Hematopoietic multipotent progenitor cell treated with erythropoietin and hydrocortisone succinate and interleukin-3 and kit ligand, for 6 days (in vitro differentiated cells): Measurements from ENCODE around the gene ASTN2.
A peak's percentile ranks its signal among the peaks of the same experiment; 100 is the strongest.
"Not testable (repeated sequence)": the region's sequence is repeated elsewhere in the genome, so short reads cannot be mapped to it uniquely, and the experiment has no call there.

Source experiments
- DNase-seq: peaks from one replicate; pipeline ENCODE4 v3.0.0-alpha.2; 2015

The ASTN2 gene

DNA sequence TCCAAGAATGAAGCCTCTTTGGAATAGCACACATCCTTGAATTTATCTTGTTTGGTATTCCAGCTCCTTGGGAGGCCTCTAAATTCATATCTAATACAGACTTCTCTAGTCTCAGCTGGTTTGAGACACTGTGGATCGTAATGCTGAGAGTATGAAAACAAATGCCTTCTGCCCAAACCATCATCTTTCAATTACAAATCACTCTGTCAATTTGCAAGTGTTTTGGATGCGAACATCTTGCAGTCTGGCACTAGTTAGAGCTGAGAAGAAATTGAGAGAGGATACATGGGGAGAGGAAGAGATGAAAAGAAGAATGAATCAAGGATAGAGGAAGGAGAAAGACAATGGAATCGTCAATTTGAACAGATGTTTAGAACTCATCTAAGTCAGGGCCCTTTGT, 342.6 kb downstream of the ASTN2 start:
- no peak for DNase-seq

- not testable (repeated sequence) for DNase-seq
These were observed 343.1 kb downstream of the ASTN2 start for GRCh38 chr9:117071673-117072207.

DNA sequence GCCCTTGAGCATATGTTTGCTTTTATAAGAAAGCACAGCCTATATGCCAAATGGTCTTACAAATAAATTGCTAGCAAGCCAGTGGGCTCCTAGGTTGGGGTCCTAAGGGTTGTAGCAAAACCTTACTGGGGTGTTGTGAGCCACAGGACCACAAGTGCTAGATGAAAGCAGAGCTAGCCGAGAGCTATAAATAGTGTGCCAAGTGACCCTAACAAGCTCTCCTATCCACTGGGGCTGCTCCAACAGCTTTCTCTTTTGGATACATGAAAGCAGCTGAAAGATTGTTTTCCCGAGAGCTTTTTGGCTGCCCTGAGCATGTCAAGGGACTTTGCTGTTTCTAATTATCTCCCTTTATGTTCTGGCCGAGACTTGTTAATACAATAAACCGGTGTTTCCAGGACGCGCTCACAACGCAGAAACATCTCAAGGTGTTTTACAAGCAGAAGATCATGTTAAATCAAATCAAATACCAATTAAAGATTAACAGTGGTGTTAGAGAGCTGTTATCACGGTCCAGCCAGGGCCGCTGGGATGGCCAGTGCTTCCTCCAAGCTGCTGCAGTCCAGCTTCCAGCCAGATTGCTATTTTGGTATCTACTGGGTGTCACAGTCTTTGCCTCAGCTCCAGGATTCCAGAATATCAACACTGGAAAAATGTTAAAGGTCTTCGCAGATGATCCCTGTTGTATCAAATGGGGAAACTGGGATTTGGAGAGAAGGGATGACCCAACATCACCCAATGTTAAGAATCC, 351.0 kb downstream of the ASTN2 start:
- DNase-seq, result no peak

- DNase-seq, result no peak
These were observed 353.9 kb downstream of the ASTN2 start for GRCh38 chr9:117060963-117061362.

GRCh38 chr9:117050007-117050406, 364.9 kb downstream of the ASTN2 start:
- DNase-seq, result no peak

- DNase-seq, result no peak
These were observed 368.1 kb downstream of the ASTN2 start for GRCh38 chr9:117046666-117047327.

GRCh38 chr9:117044241-117044640, 370.6 kb downstream of the ASTN2 start:
- DNase-seq, result no peak

DNA sequence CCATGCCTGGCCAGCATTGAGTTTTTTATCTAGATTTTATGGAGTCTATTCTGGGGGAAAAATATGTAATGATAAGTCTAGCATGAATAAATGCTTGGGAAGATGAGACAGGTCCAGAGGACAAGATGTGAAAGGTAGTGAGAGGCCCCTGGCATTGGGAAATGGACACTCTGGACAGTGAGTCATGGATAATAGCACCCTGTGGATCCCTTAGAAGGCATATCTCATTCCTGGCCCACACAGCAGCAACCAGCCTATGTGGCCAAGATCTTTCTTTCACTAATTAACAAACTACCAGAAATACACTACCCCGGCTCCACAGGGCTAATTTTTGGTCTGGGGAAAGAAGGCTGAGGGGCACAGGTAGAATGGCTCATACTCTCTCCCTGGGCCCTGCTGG, 371.7 kb downstream of the ASTN2 start:
- DNase-seq, result no peak

DNA sequence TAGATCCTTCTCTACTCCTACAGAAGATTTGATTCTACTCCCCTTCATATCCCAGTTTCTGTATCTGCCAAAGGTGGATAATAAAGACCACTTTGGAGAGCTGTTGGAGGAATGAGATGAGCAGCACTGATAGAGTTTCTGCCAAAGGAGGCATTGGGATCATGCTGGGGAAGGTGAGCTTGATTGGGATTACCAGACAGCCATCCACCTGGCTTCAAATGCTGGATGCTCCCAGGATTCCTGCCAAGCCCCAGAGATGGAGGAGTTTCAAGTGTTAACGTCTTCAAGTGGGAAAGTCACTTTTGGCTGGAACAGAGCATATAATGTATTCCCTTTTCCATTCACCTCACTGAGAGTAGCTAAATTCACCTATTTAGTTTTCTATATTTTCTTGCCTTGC, 379.3 kb downstream of the ASTN2 start:
- no peak for DNase-seq

DNA sequence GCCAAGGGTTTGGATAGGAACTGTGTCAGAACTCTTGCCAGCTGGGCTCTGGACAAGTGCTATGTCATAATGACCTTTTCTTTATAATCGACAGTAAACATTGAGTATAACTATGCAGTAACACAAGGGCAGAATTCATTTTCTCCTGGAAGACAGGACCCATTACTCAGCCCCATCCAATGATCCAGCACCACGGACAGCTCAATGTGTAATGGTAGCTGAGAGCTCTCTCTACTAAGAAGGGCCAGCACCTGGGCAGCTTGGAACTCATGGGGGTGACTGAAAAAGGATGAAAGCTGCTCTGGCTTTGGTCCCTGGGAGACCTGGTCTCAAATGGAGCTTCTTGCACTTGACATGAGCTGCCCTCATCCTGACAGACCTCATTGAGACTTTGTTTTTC, 380.0 kb downstream of the ASTN2 start:
- peak; percentile 43 for DNase-seq

DNA sequence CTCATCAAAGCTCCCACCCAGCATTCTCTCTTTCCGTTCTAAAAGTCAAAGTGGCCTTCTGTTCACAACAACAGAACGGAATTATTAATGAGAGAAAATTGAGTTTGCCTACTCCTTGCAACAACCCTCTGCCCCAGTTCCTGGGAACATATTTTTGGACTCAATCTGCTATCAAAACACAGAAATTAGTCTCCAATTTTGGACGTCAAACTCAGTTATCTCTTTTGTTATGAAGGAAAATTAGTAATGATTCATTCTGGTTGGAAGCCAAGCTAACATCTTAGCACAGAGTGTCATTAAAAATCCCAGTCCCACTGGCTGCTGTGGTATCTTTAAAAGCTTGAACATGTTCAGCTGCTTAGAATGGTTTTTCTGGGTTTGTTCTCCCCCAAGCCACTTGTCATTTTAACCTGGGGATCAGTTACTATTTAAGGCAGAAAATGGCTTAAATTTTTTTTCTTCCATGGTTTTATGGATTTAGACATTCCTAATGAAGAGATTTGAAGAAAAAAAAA, 384.5 kb downstream of the ASTN2 start:
- DNase-seq, result no peak

- no peak for DNase-seq
These were observed 385.5 kb downstream of the ASTN2 start for GRCh38 chr9:117029341-117029740.

DNA sequence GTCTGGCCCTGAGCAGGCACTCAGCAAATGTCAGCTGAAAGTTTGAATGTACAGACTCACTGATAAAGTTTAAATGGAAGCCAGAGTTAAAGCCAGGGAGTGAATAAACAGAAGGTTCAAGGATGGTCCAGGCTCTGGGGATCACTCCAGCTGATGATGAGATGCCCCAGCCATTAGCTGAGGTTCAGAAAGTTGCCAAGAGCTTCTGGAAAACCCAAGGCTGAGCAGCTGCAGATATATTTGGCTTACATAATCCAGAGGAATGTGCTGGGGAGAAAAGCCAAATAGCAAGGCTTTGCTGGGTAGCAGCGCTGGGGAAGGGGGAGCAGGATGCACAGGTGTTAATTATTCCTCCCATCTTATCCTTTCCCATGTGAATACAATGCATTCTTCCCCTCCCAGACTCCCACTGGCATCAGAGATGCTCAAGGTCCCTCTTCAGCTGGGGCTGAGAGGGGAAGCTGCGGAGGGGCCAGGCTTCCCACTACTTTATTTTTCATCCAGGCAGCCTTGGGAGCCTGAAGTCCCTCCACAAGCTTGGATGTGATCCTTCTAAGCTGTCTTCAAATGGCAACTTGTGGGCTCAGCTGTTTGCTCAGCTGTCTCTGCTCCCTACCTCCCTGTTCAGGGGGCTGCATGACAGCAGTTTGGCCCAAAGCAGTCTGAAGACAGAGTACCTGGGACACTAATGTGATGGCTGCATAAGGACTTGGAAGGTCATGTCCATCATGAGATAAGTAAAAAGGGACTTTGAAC, 386.6 kb downstream of the ASTN2 start:
- DNase-seq, result no peak

DNA sequence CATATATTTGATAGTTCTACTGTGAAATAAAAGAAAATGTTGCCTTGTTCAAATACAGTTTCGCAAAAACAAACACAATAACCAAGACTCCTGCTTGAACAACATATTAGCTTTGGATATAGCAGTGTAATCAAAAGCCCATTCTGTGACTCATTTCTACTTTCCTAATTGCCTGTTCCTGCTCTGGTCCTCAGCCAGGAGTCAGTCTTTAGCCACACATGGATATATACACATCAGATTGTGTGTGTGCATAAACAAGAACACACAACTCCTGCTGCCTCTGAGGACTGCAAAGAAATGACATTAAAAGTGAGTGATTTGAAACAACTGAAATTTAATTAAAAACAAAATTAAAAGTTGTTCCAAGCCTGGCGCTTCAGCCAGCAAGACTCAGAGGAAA, 393.0 kb downstream of the ASTN2 start:
- no peak for DNase-seq

DNA sequence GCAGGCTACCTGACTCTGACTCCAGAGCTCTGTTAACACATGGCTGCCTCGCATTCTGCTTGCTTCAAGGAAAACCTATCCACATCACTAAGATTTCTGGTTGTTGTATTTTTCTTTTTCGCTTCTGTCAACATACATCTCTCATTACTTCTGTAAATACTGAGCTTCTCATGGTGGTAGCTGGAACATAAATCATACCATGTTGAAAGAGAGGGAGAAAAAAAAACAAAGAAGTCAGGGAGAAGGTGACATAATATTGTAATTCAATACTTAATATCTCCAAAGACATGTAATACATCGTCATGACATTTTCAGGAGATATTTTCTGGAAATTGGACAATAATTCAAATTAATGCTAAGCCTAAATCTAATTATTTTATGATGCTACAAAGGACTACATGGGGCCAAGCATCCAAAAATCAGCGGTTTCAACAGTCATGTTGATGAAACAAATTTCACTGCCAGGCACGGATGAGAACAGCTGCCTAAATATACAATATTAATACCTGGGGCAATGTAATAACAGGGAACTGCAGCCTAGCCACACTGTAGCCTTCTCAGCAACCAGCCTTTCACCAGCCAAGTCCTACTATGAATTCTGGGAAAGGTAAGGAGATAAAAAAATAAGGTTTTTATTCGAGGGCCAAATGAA, 395.8 kb downstream of the ASTN2 start:
- no peak for DNase-seq

GRCh38 chr9:117017414-117017985, 397.4 kb downstream of the ASTN2 start:
- DNase-seq, result no peak

DNA sequence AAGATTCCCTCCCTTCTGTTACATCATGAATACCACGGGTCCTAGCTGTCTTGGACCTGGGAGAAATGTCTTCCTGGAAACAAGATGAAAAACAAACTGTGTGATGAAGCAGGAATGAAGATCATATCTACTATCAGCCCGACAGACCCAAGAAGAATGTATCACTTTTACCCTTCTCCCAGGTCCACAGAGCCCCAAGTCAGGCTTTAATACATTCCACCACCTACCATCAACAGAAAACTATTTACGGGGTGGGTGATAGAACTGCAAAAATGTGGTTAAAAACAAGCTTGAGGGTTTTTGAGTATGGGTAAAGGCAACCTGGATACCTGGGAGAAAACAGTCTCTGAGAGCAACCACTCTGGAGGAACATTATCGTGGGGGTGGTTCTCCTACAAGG, 400.8 kb downstream of the ASTN2 start:
- no peak for DNase-seq

- DNase-seq, result no peak
These were observed 401.3 kb downstream of the ASTN2 start for GRCh38 chr9:117013440-117013995.

DNA sequence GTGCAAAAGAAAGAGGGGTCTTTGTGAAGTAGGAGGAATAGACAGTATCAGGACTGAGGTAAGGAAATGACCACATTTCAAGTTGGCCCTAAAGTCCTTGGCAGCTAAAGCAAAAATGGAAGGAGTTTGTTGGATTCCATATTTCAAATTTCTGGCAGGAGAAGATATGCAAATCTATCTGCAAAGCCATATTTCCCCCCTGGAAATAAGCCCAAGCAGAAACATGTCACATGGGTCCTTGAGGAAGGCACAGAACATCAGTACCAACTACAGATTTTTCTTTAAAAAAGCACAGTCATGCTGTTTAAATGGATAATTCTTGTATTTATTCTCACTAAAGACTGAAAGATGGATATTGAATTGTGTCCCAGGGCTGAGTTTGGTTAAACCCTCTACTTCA, 404.8 kb downstream of the ASTN2 start:
- no peak for DNase-seq

- DNase-seq, result no peak
These were observed 406.0 kb downstream of the ASTN2 start for GRCh38 chr9:117008876-117009275.

DNA sequence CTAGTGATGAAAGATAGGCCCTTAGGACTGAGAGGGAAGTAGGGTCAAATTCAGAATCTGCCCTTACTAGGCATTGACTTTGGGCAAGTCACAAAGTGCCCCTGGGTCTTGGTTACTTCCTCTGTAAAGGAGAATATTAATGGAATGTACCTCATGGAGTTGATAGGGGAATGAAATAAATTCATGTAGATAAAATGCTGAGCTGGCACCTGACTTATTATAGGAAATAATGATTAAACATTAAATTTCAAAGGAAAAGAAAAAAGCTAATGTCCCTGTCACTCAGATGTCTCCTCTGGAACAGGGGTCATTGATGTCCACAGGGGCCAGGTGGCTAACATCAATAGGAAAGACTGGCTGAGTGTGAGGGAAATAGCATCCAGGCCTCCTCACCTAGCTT, 406.4 kb downstream of the ASTN2 start:
- DNase-seq, result no peak

DNA sequence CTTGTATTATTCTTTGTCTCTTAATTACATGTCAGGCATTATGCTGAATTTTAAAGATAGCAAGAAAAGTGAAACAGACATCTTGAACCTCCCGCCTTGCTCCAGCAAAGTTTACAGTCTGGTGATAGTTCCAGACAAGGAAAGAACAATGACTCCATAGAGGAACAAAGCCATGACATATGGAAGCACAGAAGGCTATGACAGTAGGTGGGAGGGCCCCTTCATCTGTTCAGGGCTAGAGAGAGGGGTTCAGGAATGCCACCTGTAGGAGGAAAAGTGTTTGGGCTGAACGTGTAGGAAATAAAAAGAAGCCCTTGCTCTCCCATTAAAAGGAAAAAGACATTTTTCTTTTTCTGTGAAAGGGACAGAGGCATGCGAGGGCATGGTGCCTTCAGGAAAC, 412.2 kb downstream of the ASTN2 start:
- no peak for DNase-seq
